Colonic mucosa (tissue), 4 donors: ENCODE data around the gene FXYD5. TPM values are rescaled to one million over a fixed set of nuclear protein-coding genes. Genes with fewer than 3 reads are reported as not detected.
A peak's percentile ranks its signal among the peaks of the same experiment; 100 is the strongest.

Experiments used
- DNase-seq: peaks from one replicate; pipeline ENCODE4 v3.0.0-alpha.2; 2020
- H3K27ac ChIP-seq: fragments of 200-600 bp; one replicate; pipeline ENCODE4 v1.8.0; 2021
- H3K27me3 ChIP-seq: fragments of 200-600 bp; one replicate; pipeline ENCODE4 v1.8.0; 2021
- H3K36me3 ChIP-seq: fragments of 200-600 bp; one replicate; pipeline ENCODE4 v1.8.0; 2021
- H3K4me1 ChIP-seq: fragments of 200-600 bp; one replicate; pipeline ENCODE4 v1.8.0; 2021; ENCODE audit warnings: mild to moderate bottlenecking
- H3K4me3 ChIP-seq: fragments of 200-600 bp; one replicate; pipeline ENCODE4 v1.8.0; 2021
- H3K9ac ChIP-seq, 2 donors: one replicate each; pipeline ENCODE4 v1.7.0; 2013; ENCODE audit warnings: control low read depth in 2 of 2, low read depth in 2 of 2, low read length in 2 of 2
- H3K9me3 ChIP-seq: fragments of 200-600 bp; one replicate; pipeline ENCODE4 v1.8.0; 2021
- CTCF ChIP-seq: fragments of 200-600 bp; IDR thresholded peaks from one replicate; pipeline ENCODE4 v1.8.0; 2022; ENCODE audit warnings: antibody characterized with exemption, mild to moderate bottlenecking
- intact Hi-C: fragments of 100-400 bp; cut with DNase I; formaldehyde crosslinking; loops from one replicate; pipeline ENCODE4 v1.14.1; 2022
- total RNA-seq, 2 donors: library from RNA; stranded (reverse); fragmentation: NEBNext Ultra II Directional in 1 of 2; extraction: Animal tissue kit (Norgen Biotek cat#: 25700) in 1 of 2; gene quantifications; one replicate each; pipeline ENCODE4 v1.2.1, GENCODE V29; 2021
- donor health status: healthy.
- donor health status: DM: no; HTN: no; CAD: no.
- donor health status: DM: no; HTN: no; CAD: no.

FXYD5 gene
- total RNA-seq, 2 donors from 2014 or later: 20.3 to 23.6 TPM

GRCh38 chr19:35140962-35141836 lies 13.3 kb upstream of the FXYD5 start:
- peak overlapping the region; percentile 15 for H3K4me3 ChIP-seq
- H3K27me3 ChIP-seq: peaks cover 7% of the 10 kb centered on the region
- H3K4me1 ChIP-seq: peaks cover 5% of the 10 kb centered on the region
- no peak for TF ChIP-seq CTCF
- H3K27ac ChIP-seq: peak overlapping the region; percentile 23
- no peaks in the 10 kb centered on the region for H3K9me3 ChIP-seq
- no peaks in the 10 kb centered on the region for H3K36me3 ChIP-seq
- intact Hi-C loops: loop anchor here (2.0 to 10.0 kb wide), 2 partner anchors 74 to 124 kb away; partner anchors contain the start of gene USF2
- H3K9ac ChIP-seq: peak overlapping the region in 1 of 2 donors; percentile 75
- DNase-seq: peak; percentile 98

- no peaks in the 10 kb centered on the region for H3K9me3 ChIP-seq
- H3K4me1 ChIP-seq: peaks cover 5% of the 10 kb centered on the region
- no peak overlapping the region for H3K27ac ChIP-seq
- no peak for TF ChIP-seq CTCF
- H3K4me3 ChIP-seq: no peak overlapping the region
- intact Hi-C loops: loop anchor here (2.0 to 10.0 kb wide), 2 partner anchors 75 to 123 kb away; partner anchors contain the start of gene USF2
- H3K27me3 ChIP-seq: peaks cover 7% of the 10 kb centered on the region
- peak overlapping the region in 1 of 2 donors; percentile 50 for H3K9ac ChIP-seq
- DNase-seq: no peak
- no peaks in the 10 kb centered on the region for H3K36me3 ChIP-seq
Observed at GRCh38 chr19:35141837-35142605, 12.5 kb upstream of the FXYD5 start.

DNA sequence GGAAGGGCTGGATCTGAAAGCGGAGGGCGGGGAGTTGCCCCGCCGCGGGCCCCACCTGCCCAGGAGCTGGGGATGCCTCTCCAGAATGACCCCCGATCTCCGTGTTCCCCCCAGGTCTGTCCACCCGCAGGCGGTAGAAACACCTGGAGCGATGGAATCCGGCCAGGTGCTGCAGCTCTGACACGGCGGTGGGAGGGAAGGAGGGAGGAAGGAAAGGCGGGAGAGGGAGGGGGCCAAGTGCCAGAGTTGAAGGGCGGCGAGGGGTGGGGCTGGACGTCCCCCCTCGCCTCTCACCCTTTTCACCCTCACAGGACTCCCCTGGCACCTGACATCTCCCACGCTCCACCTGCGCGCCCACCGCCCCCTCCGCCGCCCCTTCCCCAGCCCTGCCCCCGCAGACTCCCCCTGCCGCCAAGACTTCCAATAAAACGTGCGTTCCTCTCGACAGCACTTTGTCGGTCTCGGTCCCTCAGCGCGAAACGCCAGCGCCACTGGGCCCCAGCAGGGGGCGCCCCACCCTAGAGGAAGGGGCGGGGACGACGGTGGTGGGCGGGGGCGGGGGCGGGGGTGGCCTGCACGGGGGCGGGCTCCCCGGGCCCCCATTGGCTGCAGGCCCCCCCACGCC lies 11.8 kb upstream of the FXYD5 start:
- peak; percentile 52 for TF ChIP-seq CTCF
- Histone ChIP-seq H3K27me3 (peaks cover 7% of the 10 kb centered on the region), H3K36me3 (no peaks in the 10 kb centered on the region), H3K4me1 (peaks cover 5% of the 10 kb centered on the region), H3K27ac (no peak overlapping the region), H3K4me3 (no peak overlapping the region), H3K9me3 (no peaks in the 10 kb centered on the region), H3K9ac (peak overlapping the region in 1 of 2 donors; percentile 50)
- peak; percentile 70 for DNase-seq
- intact Hi-C loops: loop anchor here (10.0 kb wide), 1 partner anchor 122 kb away; the partner anchor contains the start of gene USF2

- H3K4me3 ChIP-seq: no peak within 1 kb of the TSS
- TF ChIP-seq CTCF: peak; percentile 1
- H3K27me3 ChIP-seq: peaks cover 7% of the 10 kb centered on the region
- DNase-seq: no peak
- no peaks in the 10 kb centered on the region for H3K36me3 ChIP-seq
- intact Hi-C loops: loop anchor here (10.0 kb wide), 1 partner anchor 122 kb away; the partner anchor contains the start of gene USF2
- no peak within 1 kb of the TSS for H3K27ac ChIP-seq
- peaks cover 5% of the 10 kb centered on the region for H3K4me1 ChIP-seq
- H3K9me3 ChIP-seq: no peaks in the 10 kb centered on the region
- peak within 1 kb of the TSS in 1 of 2 donors; percentile 50 for H3K9ac ChIP-seq
Observed at GRCh38 chr19:35143231-35143715, 11.3 kb upstream of the FXYD5 start, which contains the start of gene FXYD7. Gene FXYD7, plus strand, starts transcription at chr19:35143255. Its CDS starts 79 bp downstream, at chr19:35143334.

DNA sequence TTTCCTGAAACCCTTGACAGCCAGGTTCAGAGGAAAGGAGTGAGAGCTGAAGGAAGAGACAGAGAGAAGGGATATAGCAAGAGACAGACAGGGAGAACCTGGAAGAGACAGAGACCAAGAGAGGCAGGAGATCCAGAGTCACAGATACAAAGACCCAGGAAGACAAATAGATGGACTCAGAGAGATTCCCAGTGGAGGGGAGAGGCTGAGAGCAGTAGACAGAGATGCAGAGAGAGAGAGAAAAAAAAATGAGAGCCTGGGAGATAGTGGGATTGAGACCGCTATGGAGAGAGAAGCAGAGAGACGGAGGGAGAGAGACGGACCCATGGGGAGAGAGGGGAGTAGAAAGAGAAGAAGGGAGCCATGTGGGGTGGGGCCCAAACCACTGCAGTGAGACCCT lies 10.7 kb upstream of the FXYD5 start:
- Histone ChIP-seq H3K27me3 (peaks cover 7% of the 10 kb centered on the region), H3K4me3 (no peak overlapping the region), H3K27ac (no peak overlapping the region), H3K9ac (no peak overlapping the region), H3K9me3 (no peaks in the 10 kb centered on the region), H3K4me1 (peaks cover 5% of the 10 kb centered on the region), H3K36me3 (no peaks in the 10 kb centered on the region)
- DNase-seq: no peak
- TF ChIP-seq CTCF: no peak
- intact Hi-C loops: loop anchor here (10.0 kb wide), 1 partner anchor 121 kb away; the partner anchor contains the start of gene USF2
